Stimulated activated CD8-positive, alpha-beta memory T cell treated with anti-CD3 and anti-CD28 coated beads, Interleukin-7, amount 100 ng/mL, for 4 hours (primary cell): ENCODE data around the gene GRM8.

ENCODE experiments used
- DNase-seq, 2 donors: peaks; one replicate each; pipeline ENCODE4 v3.0.0-alpha.2; 2020; ENCODE audit warnings: low read depth in 2 of 2

Gene GRM8

DNA sequence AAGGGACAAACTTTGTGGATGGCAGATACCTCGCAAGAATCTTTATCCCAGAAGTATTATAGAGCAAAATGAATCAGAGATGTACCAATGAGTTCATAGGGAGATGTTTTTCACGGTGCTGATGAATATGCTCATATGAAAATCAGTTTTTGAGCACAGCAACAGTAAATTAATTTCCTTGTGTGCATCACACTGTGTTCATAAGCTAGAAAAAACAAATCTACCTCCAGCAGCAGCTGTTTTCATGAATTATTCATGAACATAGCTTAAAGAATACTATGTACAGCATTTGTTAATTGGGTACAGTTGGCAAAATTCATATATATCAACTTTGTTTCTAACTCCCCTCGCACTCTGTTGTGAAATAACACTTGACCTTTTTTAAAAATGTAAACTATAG, 809.8 kb downstream of the GRM8 start:
- DNase-seq = no peak

DNA sequence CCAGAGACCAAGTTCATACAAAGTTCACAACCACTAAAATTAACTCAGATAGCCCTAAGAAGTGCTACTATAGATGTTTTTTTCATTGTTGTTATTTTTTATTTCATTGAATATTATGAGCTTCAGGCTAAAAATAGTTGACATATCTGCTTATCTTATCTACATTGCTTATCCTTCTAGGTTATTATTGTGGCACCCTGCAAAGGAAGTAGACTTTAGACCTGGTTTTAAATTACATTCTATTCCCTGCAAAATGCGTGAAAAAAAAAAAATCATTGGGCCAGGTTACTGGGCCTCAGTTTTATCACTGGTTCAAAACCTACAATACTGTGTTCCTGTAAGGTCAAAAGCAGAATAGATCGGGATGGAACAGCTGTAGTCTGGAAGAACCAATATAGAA, 811.0 kb downstream of the GRM8 start:
- DNase-seq = no peak

DNA sequence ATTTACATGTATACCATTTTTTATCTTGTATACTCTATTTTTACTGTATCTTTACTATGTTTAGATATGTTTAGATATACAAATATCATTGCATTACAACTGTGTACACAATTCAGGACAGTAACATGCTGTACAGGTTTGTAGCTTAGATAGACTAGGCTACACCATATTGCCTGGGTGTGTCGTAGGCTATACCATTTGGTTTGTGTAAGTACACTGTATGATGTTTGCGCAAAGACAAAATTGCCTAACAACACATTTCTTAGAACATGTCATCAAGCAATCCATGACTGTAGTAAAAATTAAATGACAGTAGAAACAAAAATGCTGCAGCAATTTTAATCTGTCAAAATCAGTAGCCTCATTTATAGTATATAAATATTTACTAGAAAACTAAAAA, 812.2 kb downstream of the GRM8 start:
- no peak for DNase-seq

DNA sequence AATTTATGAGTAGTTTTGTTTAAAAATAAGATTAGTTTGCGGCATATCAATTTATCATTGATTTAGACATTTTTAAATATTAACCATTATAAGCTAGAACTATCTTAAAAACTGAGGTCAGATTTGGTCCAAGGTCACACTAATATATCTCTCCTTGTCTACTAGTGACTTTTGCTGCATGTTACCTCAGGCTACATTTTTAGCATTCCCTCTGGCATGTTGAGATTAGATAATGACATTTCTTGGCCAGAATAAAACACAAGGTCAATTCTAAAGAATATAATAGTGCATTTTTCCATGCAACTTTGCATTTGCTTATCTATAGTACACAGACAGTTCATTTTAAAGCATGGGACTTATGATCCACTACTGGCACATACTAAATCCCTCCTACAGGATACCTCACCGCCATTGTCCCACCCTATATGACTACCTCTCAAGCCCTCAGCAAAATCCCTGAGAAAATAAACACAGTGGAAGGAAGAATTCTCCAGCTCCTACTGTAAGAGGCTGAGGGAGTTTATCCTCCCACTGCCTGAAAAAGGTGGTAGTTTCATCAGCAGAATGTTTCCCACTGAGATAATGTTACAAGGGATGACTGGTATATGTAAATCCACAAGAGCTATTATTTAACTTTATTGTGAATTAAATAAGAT, 816.4 kb downstream of the GRM8 start:
- no peak for DNase-seq

DNA sequence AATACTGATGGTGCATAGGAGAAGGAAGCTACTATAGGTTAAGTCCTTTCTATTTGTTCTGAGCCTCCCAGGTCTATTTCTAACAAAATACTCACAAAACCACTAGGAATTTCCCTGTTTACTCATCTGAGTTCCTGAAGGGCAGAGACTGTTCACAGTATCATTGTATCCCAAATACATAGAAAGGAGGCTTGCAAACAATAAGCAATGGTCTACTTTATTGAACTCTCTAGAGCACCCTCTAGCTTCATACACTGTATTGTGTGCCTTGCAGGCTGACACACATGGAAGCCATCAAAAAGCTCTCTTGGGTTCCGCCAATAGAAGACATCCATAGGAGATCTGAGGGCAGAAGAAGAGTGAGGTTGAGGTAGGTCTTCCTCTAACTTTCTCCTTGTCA, 826.1 kb downstream of the GRM8 start:
- no peak for DNase-seq

DNA sequence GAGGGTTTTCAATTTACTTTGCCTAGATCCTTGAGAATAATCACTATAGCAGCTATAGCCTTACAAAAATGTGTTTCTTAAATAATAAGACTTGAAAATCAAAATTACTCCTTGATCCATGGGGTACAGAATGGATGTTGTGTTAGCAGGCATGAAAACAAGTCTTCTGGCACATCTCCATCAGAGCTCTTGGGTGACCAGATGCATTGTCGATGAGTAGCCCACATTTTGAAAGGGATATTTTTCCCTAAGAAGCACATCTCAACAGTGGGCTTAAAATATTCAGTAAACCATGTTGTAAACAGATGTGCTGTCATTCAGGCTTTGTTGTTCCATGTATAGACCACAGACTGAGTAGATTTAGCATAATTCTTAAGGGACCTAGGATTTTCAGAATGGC, 827.8 kb downstream of the GRM8 start:
- no peak for DNase-seq

DNA sequence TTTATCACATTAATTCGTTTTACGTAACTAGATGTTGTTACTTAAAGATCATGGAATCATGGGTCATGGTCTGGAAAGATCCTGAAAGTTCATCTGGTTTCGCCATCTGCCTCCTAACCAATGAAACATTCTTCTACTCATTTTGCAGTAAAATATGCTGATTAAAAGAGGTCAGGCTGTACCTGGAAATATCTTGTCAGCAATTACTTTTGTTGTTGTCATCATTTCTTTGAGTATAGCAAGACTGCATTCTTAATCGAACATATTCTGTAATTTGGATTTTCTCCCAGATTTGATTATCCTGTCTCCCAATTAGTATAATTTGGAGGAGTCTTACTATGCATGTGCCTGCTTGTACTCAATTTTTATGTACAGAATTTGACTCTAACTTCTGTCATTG, 833.7 kb downstream of the GRM8 start:
- no peak for DNase-seq

DNA sequence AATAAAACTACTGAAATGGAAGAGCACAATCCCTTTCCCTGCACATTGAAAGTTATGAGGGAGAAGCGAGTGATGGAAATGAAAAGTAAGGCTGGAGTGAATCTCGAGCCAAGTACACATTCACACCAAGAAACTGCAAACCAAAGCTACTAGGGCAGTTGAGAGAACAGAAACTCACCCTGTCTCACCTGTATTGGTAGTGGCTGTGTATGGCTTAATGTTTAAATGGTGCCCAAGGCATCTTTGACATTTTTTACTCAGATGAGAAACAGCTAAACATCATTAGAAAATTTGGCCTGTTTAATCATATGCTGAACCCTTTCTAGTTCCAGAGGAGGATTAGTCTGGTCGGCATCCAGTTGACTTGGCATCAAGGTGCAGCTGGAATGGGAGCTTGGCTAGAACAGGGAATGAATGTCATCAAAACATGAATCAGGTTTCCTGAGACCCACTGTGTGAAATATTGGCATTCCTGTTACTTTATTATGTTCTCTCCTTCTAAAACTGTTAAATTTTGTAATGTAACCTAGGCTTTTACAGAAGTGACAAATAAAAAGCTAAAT, 840.8 kb downstream of the GRM8 start:
- DNase-seq = no peak

DNA sequence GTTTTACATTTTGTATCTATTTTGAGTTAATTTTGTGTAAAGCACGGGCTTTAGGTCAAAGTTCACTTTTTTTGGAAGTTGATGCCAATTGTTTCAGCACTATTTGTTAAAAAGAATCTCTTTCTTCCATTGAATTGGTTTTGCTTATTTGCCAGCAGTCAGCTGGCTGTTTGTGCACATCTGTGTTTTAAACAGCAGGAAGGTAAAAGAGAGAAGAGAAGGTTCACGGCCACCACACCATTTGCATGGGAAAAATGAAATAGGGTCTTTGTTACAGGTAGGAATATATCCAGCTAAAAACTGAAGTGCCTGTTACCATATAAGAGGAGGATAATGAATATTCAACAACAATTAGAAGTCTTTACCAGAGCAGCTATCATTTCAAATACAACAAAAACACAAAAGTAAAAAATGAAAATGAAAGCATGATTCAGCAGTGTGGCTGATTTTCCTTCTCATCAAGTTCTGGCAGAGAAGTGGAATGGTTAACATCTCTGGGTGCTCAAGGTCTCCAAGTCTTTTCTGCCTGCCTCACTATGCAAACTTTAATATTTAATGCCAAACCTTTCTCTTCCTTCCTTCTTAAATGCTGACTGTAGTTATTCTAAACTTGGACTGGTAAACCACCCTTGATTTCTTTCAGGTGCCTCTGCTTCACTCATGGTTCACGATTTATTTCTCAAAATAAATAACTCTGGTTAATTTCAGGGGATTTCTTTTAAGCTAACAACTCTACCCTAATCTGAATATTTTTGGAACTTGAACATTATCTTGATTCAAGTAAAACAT, 841.5 kb downstream of the GRM8 start:
- no peak for DNase-seq

DNA sequence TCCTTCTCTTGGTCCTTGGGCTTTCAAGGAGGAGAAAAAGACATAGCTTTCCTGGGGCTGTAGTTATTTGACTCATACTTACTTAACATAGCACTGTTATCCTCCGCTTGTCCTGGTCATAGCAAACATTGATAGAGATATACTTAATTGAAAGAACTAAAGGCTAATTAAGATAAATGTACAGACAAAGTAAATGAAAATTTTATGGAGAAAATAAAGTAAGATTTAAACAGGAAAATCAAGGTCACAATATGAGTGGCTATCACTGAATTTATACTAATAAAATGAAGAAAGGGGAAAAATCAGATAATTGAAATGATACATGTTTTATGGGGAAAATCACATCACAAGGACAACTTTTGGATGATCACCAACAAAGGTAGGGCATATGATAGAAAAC, 849.7 kb downstream of the GRM8 start:
- no peak for DNase-seq

DNA sequence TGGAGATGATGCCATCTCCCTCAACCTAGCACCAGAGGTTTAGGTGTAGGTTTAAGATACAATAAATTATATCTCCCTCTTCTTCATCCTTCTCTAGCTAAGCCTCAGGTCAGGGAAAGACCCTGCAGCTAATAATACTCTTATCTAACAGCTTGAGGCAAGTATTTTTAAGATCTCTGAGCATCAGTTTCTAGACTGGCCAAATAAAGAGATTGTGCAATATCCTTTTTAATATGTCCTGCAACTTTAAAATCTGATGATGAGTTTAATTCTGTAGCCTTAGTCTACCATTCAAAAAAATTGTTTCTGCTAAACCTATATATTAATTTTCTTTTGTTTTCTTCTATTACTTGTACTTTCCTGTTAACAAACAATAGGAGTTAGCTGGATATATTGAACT, 850.8 kb downstream of the GRM8 start:
- no peak for DNase-seq

DNA sequence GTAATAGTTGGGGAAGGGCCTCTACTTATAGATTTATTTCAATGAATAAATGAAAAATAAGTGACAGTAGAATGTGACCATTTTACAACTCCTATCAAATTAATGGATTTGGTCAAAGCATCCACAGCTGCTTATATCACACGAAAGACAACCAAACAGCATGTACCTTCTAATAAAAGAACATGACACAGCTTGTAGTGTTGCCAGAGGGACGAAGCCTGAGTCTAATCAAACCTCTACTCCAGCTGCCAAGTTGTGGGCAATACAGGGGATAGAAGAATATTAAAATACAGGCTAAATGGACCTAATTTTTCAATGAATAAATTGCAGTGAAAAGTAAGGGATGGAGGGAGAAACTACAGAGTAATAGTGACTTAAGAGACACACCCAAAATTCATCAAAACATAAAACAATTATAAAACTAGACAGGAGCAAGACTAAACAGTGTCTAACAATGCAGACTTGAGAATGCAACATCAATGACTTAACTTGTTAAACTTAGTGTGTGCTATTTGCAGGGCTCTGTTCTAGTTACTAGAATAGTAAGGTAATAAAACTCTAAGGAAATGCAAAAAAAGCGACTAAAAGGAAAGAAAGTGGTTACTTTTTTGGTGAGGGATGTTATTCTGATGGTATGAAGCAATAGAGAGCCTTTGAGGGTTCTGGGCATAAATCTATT, 853.8 kb downstream of the GRM8 start:
- DNase-seq = no peak

DNA sequence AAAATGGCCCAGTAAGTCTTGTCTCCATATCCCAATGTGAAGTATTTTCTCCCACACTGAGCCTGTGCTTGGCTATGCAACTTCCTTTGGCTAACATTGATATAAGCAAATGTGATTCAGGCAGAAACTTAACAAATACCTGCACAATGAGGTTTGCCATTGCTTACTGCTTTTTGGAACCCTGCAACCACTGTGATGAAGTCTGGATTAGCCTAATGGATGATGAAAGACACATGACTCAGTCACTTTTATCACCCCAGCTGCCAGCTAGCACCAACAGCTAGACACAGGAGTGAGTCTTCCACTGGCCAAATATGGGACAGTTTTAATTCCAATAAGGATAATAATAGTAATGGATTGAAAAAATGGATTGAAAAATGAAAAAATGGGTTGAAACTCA, 854.5 kb downstream of the GRM8 start:
- DNase-seq = no peak

DNA sequence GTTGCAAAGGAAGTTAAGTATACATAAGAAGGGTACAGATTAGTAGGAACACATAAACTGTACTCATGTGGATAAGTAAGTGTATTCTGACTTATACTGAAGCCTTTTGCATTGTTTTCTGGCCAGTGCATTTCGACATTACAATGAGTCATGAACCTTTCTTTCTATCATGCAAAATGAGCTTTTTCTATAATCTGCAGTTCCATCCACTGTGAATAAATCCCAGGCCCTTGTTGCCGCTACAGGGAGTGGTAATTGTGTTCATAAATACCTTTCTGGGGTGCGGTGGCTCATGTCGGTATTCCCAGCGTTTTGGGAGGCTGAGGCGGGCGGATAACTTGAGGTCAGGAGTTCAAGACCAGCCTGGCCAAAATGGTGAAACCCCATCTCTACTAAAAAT, 858.3 kb downstream of the GRM8 start:
- DNase-seq = no peak
